Karpas-422 (cell line): Measurements from ENCODE around the gene SETX. TPM values are rescaled to one million over a fixed set of nuclear protein-coding genes. Genes with fewer than 3 reads are reported as not detected.

Experiments
- DNase-seq: peaks from one replicate; pipeline ENCODE4 v3.0.0-alpha.2; 2015
- H2AFZ ChIP-seq: fragments of 200-600 bp; sonication (generic); 2 replicates; pipeline ENCODE4 v1.6.1; 2014; ENCODE audit warnings: antibody characterized with exemption, low read length, mixed read lengths
- H3K27ac ChIP-seq: fragments of 200-600 bp; sonication (generic); 2 replicates; pipeline ENCODE4 v1.5.1; 2014; ENCODE audit warnings: mild to moderate bottlenecking, low read length, moderate library complexity
- H3K27me3 ChIP-seq: fragments of 200-600 bp; sonication (generic); 2 replicates; pipeline ENCODE4 v1.6.1; 2014; ENCODE audit warnings: low read length, mixed read lengths
- H3K36me3 ChIP-seq: fragments of 200-600 bp; sonication (generic); 2 replicates; pipeline ENCODE4 v1.6.1; 2014; ENCODE audit warnings: low read length, mixed read lengths; ENCODE audit not compliant: insufficient read depth
- H3K4me1 ChIP-seq: fragments of 200-600 bp; sonication (generic); 2 replicates; pipeline ENCODE4 v1.6.1; 2014; ENCODE audit warnings: mild to moderate bottlenecking, low read length, mixed read lengths
- H3K4me2 ChIP-seq: fragments of 200-600 bp; sonication (generic); 2 replicates; pipeline ENCODE4 v1.6.1; 2014; ENCODE audit warnings: low read length, low read depth, mild to moderate bottlenecking; ENCODE audit not compliant: poor library complexity, severe bottlenecking
- H3K4me3 ChIP-seq: fragments of 200-600 bp; sonication (generic); 2 replicates; pipeline ENCODE4 v1.5.1; 2014; ENCODE audit warnings: mild to moderate bottlenecking, antibody characterized with exemption, low read length, mixed read lengths
- H3K79me2 ChIP-seq: fragments of 200-600 bp; sonication (generic); 2 replicates; pipeline ENCODE4 v1.6.1; 2014; ENCODE audit warnings: mild to moderate bottlenecking, low read length, mixed read lengths
- H3K9ac ChIP-seq: fragments of 200-600 bp; sonication (generic); 2 replicates; pipeline ENCODE4 v1.6.0; 2014; ENCODE audit warnings: low read length
- H3K9me2 ChIP-seq: fragments of 200-600 bp; sonication (generic), shearing (Covaris generic); replicated peaks from 2 replicates; pipeline ENCODE4 v1.6.0; 2014; ENCODE audit warnings: mild to moderate bottlenecking, low read length, moderate library complexity; ENCODE audit not compliant: insufficient read depth
- H3K9me3 ChIP-seq: fragments of 300-700, 200-600 bp; sonication (generic); 2 replicates; pipeline ENCODE4 v1.6.1; 2014; ENCODE audit warnings: low read length, mixed read lengths
- H4K20me1 ChIP-seq: fragments of 200-600 bp; sonication (generic); 2 replicates; pipeline ENCODE4 v1.6.1; 2014; ENCODE audit warnings: mild to moderate bottlenecking, antibody characterized with exemption, low read length, low read depth; ENCODE audit not compliant: insufficient read depth
- total RNA-seq: library from RNA; depleted of rRNA; stranded (reverse); fragments of >200 nt; shearing (Covaris generic); gene quantifications from 2 replicates; pipeline ENCODE4 v1.2.3, GENCODE V29; 2014; ENCODE audit warnings: low replicate concordance; rRNA removed

The SETX gene
- total RNA-seq, result 56.0 and 56.7 TPM in 2 replicates

GRCh38 chr9:132354637-132355355 is at the start of gene SETX:
Gene SETX (minus strand): TSS chr9:132354986. CDS start chr9:132349428, 5,558 bp downstream.
- peak within 1 kb of the TSS; percentile 91 for H3K4me3 ChIP-seq
- peak within 1 kb of the TSS; percentile 74 for H3K27ac ChIP-seq
- peaks cover 6% of the 10 kb centered on the region; the same call in 1 of the 2 replicates for H4K20me1 ChIP-seq
- no peaks in the 10 kb centered on the region for H3K27me3 ChIP-seq
- H3K4me1 ChIP-seq, result peaks cover 45% of the 10 kb centered on the region
- peak within 1 kb of the TSS; percentile 84 for H3K4me2 ChIP-seq
- H2AFZ ChIP-seq, result peak within 1 kb of the TSS; percentile 58; the same call in 1 of the 2 replicates
- no peaks in the 10 kb centered on the region for H3K9me3 ChIP-seq
- peaks cover 32% of the 10 kb centered on the region for H3K36me3 ChIP-seq
- H3K79me2 ChIP-seq, result peaks cover 48% of the 10 kb centered on the region
- H3K9me2 ChIP-seq, result no peaks in the 10 kb centered on the region
- peak; percentile 98 for DNase-seq
- peak within 1 kb of the TSS; percentile 98 for H3K9ac ChIP-seq

- Histone ChIP-seq H4K20me1 (peaks cover 7% of the 10 kb centered on the region; the same call in 1 of the 2 replicates), H3K4me3 (no peak overlapping the region), H3K27me3 (no peaks in the 10 kb centered on the region), H3K9me3 (no peaks in the 10 kb centered on the region), H3K27ac (no peak overlapping the region), H2AFZ (no peak overlapping the region), H3K4me1 (peaks cover 20% of the 10 kb centered on the region), H3K4me2 (no peak overlapping the region), H3K79me2 (peaks cover 49% of the 10 kb centered on the region), H3K9me2 (no peaks in the 10 kb centered on the region), H3K9ac (no peak overlapping the region), H3K36me3 (peaks cover 11% of the 10 kb centered on the region; the same call in 1 of the 2 replicates)
- DNase-seq, result no peak
Observed at GRCh38 chr9:132404228-132404881, 49.6 kb upstream of the SETX start.

- DNase-seq, result no peak
- Histone ChIP-seq H3K79me2 (peaks cover 49% of the 10 kb centered on the region), H3K4me2 (no peak overlapping the region), H3K9me3 (no peaks in the 10 kb centered on the region), H3K9ac (no peak overlapping the region), H3K4me3 (no peak overlapping the region), H3K27ac (no peak overlapping the region), H2AFZ (no peak overlapping the region), H3K27me3 (no peaks in the 10 kb centered on the region), H3K9me2 (no peaks in the 10 kb centered on the region), H3K36me3 (peaks cover 24% of the 10 kb centered on the region), H3K4me1 (peaks cover 9% of the 10 kb centered on the region), H4K20me1 (peaks cover 7% of the 10 kb centered on the region; the same call in 1 of the 2 replicates)
Observed at GRCh38 chr9:132401824-132402223, 47.0 kb upstream of the SETX start.

- no peak overlapping the region for H3K4me2 ChIP-seq
- H3K79me2 ChIP-seq, result no peaks in the 10 kb centered on the region
- H3K4me1 ChIP-seq, result no peaks in the 10 kb centered on the region
- DNase-seq, result no peak
- no peak overlapping the region for H3K4me3 ChIP-seq
- H3K9me3 ChIP-seq, result no peaks in the 10 kb centered on the region
- H3K9ac ChIP-seq, result no peak overlapping the region
- no peaks in the 10 kb centered on the region for H3K27me3 ChIP-seq
- H2AFZ ChIP-seq, result no peak overlapping the region
- H3K9me2 ChIP-seq, result no peaks in the 10 kb centered on the region
- H3K36me3 ChIP-seq, result peaks cover 33% of the 10 kb centered on the region
- no peak overlapping the region for H3K27ac ChIP-seq
- H4K20me1 ChIP-seq, result no peaks in the 10 kb centered on the region
Observed at GRCh38 chr9:132395560-132395959, 40.8 kb upstream of the SETX start.

- H3K9me2 ChIP-seq, result no peaks in the 10 kb centered on the region
- no peak overlapping the region for H3K4me3 ChIP-seq
- H3K9me3 ChIP-seq, result no peaks in the 10 kb centered on the region
- no peak overlapping the region for H3K9ac ChIP-seq
- no peaks in the 10 kb centered on the region for H3K27me3 ChIP-seq
- no peak for DNase-seq
- H3K79me2 ChIP-seq, result no peaks in the 10 kb centered on the region
- H3K36me3 ChIP-seq, result peaks cover 40% of the 10 kb centered on the region
- H4K20me1 ChIP-seq, result no peaks in the 10 kb centered on the region
- H2AFZ ChIP-seq, result no peak overlapping the region
- H3K27ac ChIP-seq, result no peak overlapping the region
- H3K4me1 ChIP-seq, result no peaks in the 10 kb centered on the region
- no peak overlapping the region for H3K4me2 ChIP-seq
Observed at GRCh38 chr9:132391449-132391848, 36.7 kb upstream of the SETX start.

- H3K9me3 ChIP-seq, result no peaks in the 10 kb centered on the region
- H3K36me3 ChIP-seq, result peaks cover 40% of the 10 kb centered on the region
- H3K4me1 ChIP-seq, result peaks cover 3% of the 10 kb centered on the region; the same call in 1 of the 2 replicates
- no peaks in the 10 kb centered on the region for H4K20me1 ChIP-seq
- no peak overlapping the region for H3K4me2 ChIP-seq
- no peak for DNase-seq
- H3K27me3 ChIP-seq, result no peaks in the 10 kb centered on the region
- no peaks in the 10 kb centered on the region for H3K9me2 ChIP-seq
- no peak overlapping the region for H3K27ac ChIP-seq
- H3K79me2 ChIP-seq, result no peaks in the 10 kb centered on the region
- no peak overlapping the region for H2AFZ ChIP-seq
- H3K9ac ChIP-seq, result no peak overlapping the region
- no peak overlapping the region for H3K4me3 ChIP-seq
Observed at GRCh38 chr9:132390966-132391365, 36.2 kb upstream of the SETX start.

- H4K20me1 ChIP-seq, result no peaks in the 10 kb centered on the region
- H3K27ac ChIP-seq, result no peak overlapping the region
- no peak for DNase-seq
- H3K4me3 ChIP-seq, result no peak overlapping the region
- H3K27me3 ChIP-seq, result no peaks in the 10 kb centered on the region
- no peak overlapping the region for H3K9ac ChIP-seq
- H3K9me2 ChIP-seq, result no peaks in the 10 kb centered on the region
- H3K4me1 ChIP-seq, result peaks cover 36% of the 10 kb centered on the region
- no peaks in the 10 kb centered on the region for H3K79me2 ChIP-seq
- peaks cover 37% of the 10 kb centered on the region for H3K36me3 ChIP-seq
- no peak overlapping the region for H3K4me2 ChIP-seq
- H3K9me3 ChIP-seq, result no peaks in the 10 kb centered on the region
- no peak overlapping the region for H2AFZ ChIP-seq
Observed at GRCh38 chr9:132387133-132387532, 32.3 kb upstream of the SETX start.

GRCh38 chr9:132384376-132384775 is 29.6 kb upstream of the SETX start:
- peak overlapping the region; percentile 58 for H3K9ac ChIP-seq
- peak; percentile 85 for DNase-seq
- no peaks in the 10 kb centered on the region for H3K27me3 ChIP-seq
- peaks cover 30% of the 10 kb centered on the region for H3K36me3 ChIP-seq
- peaks cover 56% of the 10 kb centered on the region for H3K4me1 ChIP-seq
- H4K20me1 ChIP-seq, result no peaks in the 10 kb centered on the region
- H3K27ac ChIP-seq, result peak overlapping the region; percentile 98
- H2AFZ ChIP-seq, result no peak overlapping the region
- no peaks in the 10 kb centered on the region for H3K9me2 ChIP-seq
- 0 out of 2 replicates have a peak, but pooled peaks cover 4% of the 10 kb centered on the region for H3K79me2 ChIP-seq
- H3K9me3 ChIP-seq, result no peaks in the 10 kb centered on the region
- peak overlapping the region; percentile 83 for H3K4me2 ChIP-seq
- peak overlapping the region; percentile 55 for H3K4me3 ChIP-seq
